ENCODE measurements around the gene TVP23C.

TVP23C gene

DNA sequence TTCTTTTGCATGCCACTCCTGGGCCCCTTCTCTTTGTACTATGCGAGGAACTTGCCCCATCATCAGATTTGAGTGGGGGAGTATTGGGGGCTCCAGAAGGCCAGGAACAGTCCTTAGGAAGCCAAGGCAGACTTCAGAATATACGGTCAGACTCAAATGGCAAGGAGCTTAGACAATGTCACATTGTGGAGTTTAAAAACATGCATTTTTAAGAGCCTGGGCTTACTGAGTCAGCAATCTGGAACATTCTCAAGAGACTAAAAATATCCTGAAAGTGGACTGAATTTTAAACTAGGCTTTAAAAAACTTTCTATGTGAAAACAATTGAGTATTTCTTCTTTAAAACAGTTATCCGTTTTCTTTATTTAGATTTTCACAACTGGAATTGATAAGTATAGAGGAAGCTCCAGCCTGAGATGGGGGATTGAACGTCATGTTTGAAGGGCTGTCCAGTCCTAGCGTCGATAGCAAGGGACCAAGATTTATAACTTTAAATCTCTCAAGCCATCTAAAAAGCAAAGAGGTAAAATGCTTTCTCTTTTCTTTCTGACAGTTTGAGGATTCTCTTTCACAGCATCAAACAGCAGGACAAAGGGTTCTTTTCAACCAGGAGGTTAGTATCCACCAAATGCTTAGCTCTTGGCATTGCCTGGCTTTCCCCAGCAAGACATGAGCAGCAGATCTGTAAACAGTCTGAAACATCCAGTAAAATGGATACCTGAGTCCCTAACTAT, 50.1 kb downstream of the TVP23C start:
- TF ChIP-seq, protein P1, sequence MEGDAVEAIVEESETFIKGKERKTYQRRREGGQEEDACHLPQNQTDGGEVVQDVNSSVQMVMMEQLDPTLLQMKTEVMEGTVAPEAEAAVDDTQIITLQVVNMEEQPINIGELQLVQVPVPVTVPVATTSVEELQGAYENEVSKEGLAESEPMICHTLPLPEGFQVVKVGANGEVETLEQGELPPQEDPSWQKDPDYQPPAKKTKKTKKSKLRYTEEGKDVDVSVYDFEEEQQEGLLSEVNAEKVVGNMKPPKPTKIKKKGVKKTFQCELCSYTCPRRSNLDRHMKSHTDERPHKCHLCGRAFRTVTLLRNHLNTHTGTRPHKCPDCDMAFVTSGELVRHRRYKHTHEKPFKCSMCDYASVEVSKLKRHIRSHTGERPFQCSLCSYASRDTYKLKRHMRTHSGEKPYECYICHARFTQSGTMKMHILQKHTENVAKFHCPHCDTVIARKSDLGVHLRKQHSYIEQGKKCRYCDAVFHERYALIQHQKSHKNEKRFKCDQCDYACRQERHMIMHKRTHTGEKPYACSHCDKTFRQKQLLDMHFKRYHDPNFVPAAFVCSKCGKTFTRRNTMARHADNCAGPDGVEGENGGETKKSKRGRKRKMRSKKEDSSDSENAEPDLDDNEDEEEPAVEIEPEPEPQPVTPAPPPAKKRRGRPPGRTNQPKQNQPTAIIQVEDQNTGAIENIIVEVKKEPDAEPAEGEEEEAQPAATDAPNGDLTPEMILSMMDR (IDR thresholded peaks at IDR 0.05; ENCODE audit: control extremely low read depth, extremely low read depth, low read depth, missing control alignments) = no peak
- DNase-seq (ENCODE audit: extremely low spot score) = no peak
- ChIA-PET POLR2A (no interaction called here), CTCF (interaction anchor here (0.9 to 1.2 kb wide), 3 partner anchors 10 to 31 kb away, joined by 3 to 5 read pairs (median 3); no protein-coding TSS in a partner anchor)

DNA sequence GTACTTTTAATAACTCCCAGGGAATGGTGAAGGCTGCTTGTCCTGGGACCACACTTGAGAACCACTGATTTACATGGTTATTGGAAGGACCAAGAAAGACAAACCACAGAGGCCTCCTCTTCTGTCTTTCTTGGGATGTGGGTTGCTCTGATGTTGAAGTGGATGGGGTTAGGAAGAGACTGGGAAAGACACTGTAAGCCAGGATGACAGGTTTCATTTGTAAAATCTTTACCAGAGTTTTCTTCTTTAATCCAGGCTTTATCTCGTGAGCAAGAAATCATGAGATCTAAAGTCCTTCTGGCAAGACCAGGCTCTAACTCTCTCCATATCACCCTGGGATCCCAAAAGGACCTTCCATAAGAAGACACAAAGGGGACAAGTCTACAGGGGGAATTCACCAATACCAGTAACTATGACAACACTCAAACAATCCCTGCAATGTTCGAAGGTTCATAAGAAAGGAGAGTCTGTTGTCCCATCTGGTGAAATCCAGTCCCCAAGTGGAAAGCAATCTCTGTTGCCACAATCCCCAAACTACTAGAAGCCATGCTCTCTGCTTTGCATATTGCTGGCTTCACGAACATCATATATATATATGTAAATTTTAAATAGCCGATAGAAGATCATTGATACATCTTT, 51.1 kb downstream of the TVP23C start:
- ChIA-PET CTCF (no interaction called here), POLR2A (no interaction called here)
- TF ChIP-seq, protein P1 (IDR thresholded peaks at IDR 0.05; ENCODE audit: control extremely low read depth, extremely low read depth, low read depth, missing control alignments) = no peak
- no peak for DNase-seq (ENCODE audit: extremely low spot score)

DNA sequence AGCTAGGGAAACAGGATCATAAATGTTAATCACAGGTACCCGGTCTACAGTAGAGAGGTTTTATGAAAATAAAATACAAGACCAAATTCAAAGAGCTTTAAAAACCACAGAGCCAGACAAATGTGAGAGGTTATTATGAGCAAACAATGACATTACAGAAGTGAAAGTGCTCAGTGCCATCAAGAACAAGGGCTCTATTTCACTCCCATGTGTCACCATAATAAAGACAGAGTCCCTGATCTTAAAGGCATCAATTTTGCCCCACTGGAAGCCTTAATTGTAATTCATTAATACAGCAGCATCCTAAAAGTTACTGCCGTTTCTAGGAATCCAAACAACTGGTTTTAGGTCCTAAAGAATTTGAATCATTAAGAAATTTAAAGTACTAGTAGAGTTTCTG, 52.1 kb downstream of the TVP23C start:
- POLR2A ChIA-PET = no interaction called here
- DNase-seq (ENCODE audit: extremely low spot score) = no peak
- CTCF ChIA-PET = interaction anchor here (1.4 kb wide), 1 partner anchor 254 kb away, joined by 3 read pairs; no protein-coding TSS in a partner anchor
- TF ChIP-seq, protein P1 (IDR thresholded peaks at IDR 0.05; ENCODE audit: control extremely low read depth, extremely low read depth, low read depth, missing control alignments) = no peak

DNA sequence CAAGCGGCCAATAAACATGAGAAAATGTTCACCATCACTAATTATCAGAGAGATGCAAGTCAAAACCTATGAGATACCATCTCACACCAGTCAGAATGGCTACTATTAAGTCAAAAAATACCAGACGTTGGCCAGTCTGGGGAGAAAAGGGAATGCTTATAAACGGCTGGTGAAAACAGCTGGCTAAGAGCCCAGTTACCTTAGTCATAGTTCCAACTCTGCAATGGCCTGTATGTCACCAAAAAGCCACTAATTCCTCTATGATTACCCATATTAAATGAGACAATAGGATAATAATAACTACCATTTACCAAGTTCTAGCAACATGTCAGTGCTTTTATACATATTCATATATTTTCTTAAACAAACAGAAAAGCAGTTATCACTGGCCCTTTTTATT, 52.9 kb downstream of the TVP23C start:
- TF ChIP-seq, protein P1 (IDR thresholded peaks at IDR 0.05; ENCODE audit: control extremely low read depth, extremely low read depth, low read depth, missing control alignments) = no peak
- POLR2A ChIA-PET = no interaction called here
- CTCF ChIA-PET = interaction anchor here (1.4 kb wide), 1 partner anchor 254 kb away, joined by 3 read pairs; no protein-coding TSS in a partner anchor
- DNase-seq (ENCODE audit: extremely low spot score) = no peak

DNA sequence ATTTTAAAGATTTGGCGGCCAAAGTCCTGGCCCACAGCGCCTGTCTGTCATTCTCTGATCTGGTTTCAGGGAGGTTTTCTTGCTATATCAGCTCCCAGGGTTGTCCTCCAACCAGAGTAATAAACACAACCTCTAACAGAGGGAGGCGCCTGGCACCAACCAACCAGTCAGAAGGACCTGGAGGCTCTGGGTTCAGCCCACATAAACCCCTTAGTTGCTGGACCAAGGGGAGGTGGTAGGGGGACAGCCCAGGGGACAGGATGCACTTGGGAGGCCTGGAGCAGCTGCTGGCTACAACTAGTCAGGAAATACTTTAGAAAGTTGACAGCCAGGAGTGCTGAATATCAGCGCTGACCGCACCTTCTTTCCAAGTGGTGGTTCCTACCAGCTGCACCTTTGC, 54.2 kb downstream of the TVP23C start:
- CTCF ChIA-PET = no interaction called here
- DNase-seq (ENCODE audit: extremely low spot score) = no peak
- TF ChIP-seq, protein P1 (IDR thresholded peaks at IDR 0.05; ENCODE audit: control extremely low read depth, extremely low read depth, low read depth, missing control alignments) = no peak
- POLR2A ChIA-PET = no interaction called here

DNA sequence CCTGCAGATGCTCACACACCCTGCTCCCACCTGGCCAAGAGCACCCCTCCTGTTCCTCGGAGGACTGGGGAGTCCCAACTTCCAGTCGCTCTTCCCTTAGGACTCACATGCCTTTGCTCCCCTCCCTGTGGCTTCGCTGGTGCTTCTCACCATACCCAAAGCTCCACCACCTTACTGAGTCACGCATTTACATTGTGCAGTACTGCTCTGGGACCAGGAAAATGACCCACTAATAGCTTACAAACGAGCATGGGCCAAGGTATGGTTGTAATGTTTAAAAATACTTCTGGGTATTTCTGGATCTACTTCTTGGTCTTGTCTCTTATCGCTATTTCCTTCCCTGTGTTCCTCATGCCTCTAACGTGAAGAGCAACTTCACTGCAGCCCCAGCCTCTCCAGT, 54.8 kb downstream of the TVP23C start:
- POLR2A ChIA-PET = no interaction called here
- no peak for DNase-seq (ENCODE audit: extremely low spot score)
- TF ChIP-seq, protein P1 (IDR thresholded peaks at IDR 0.05; ENCODE audit: control extremely low read depth, extremely low read depth, low read depth, missing control alignments) = no peak
- CTCF ChIA-PET = no interaction called here

Data from GM10248 (cell line).